ENCODE data around the gene ABLIM1.

The ABLIM1 gene

GRCh38 chr10:114645706-114646105, 12.4 kb downstream of the ABLIM1 start:
- DNase-seq (ENCODE audit: low spot score) = no peak
- TF ChIP-seq CTCF (IDR thresholded peaks at IDR 0.05; ENCODE audit: extremely low read depth, insufficient read depth, missing control alignments) = no peak
- in situ Hi-C loops (cut with MboI; ENCODE audit: low pct_unique_long_range_greater_than_20kb, low sequenced_read_pairs, unreplicated experiment) = no loop called here

GRCh38 chr10:114643158-114643557, 14.9 kb downstream of the ABLIM1 start:
- TF ChIP-seq CTCF (IDR thresholded peaks at IDR 0.05; ENCODE audit: extremely low read depth, insufficient read depth, missing control alignments) = no peak
- DNase-seq (ENCODE audit: low spot score) = no peak
- in situ Hi-C loops (cut with MboI; ENCODE audit: low pct_unique_long_range_greater_than_20kb, low sequenced_read_pairs, unreplicated experiment) = no loop called here

GRCh38 chr10:114642729-114643128, 15.3 kb downstream of the ABLIM1 start:
- TF ChIP-seq CTCF (IDR thresholded peaks at IDR 0.05; ENCODE audit: extremely low read depth, insufficient read depth, missing control alignments) = no peak

GRCh38 chr10:114638821-114639625, 19.1 kb downstream of the ABLIM1 start:
- in situ Hi-C loops (cut with MboI; ENCODE audit: low pct_unique_long_range_greater_than_20kb, low sequenced_read_pairs, unreplicated experiment) = no loop called here
- no peak for DNase-seq (ENCODE audit: low spot score)
- no peak for TF ChIP-seq CTCF (IDR thresholded peaks at IDR 0.05; ENCODE audit: extremely low read depth, insufficient read depth, missing control alignments)

More at GRCh38 chr10:114642729-114643128, 15.3 kb downstream of the ABLIM1 start:
- no peak for DNase-seq (ENCODE audit: low spot score)
- in situ Hi-C loops (cut with MboI; ENCODE audit: low pct_unique_long_range_greater_than_20kb, low sequenced_read_pairs, unreplicated experiment) = no loop called here

GRCh38 chr10:114635797-114636550, 22.1 kb downstream of the ABLIM1 start:
- no peak for TF ChIP-seq CTCF (IDR thresholded peaks at IDR 0.05; ENCODE audit: extremely low read depth, insufficient read depth, missing control alignments)
- DNase-seq (ENCODE audit: low spot score) = no peak
- in situ Hi-C loops (cut with MboI; ENCODE audit: low pct_unique_long_range_greater_than_20kb, low sequenced_read_pairs, unreplicated experiment) = no loop called here

GRCh38 chr10:114635101-114635500, 23.0 kb downstream of the ABLIM1 start:
- in situ Hi-C loops (cut with MboI; ENCODE audit: low pct_unique_long_range_greater_than_20kb, low sequenced_read_pairs, unreplicated experiment) = no loop called here
- no peak for TF ChIP-seq CTCF (IDR thresholded peaks at IDR 0.05; ENCODE audit: extremely low read depth, insufficient read depth, missing control alignments)
- no peak for DNase-seq (ENCODE audit: low spot score)

Data from GM13977 (cell line).